NCI-H510A (cell line): Measurements from ENCODE around the gene ERH.
"Not testable (repeated sequence)": the region's sequence is repeated elsewhere in the genome, so short reads cannot be mapped to it uniquely, and the experiment has no call there.

Experiments used
- DNase-seq: peaks from one replicate; lab custom pipeline; 2025; lab: John Stamatoyannopoulos, UW

Gene ERH

DNA sequence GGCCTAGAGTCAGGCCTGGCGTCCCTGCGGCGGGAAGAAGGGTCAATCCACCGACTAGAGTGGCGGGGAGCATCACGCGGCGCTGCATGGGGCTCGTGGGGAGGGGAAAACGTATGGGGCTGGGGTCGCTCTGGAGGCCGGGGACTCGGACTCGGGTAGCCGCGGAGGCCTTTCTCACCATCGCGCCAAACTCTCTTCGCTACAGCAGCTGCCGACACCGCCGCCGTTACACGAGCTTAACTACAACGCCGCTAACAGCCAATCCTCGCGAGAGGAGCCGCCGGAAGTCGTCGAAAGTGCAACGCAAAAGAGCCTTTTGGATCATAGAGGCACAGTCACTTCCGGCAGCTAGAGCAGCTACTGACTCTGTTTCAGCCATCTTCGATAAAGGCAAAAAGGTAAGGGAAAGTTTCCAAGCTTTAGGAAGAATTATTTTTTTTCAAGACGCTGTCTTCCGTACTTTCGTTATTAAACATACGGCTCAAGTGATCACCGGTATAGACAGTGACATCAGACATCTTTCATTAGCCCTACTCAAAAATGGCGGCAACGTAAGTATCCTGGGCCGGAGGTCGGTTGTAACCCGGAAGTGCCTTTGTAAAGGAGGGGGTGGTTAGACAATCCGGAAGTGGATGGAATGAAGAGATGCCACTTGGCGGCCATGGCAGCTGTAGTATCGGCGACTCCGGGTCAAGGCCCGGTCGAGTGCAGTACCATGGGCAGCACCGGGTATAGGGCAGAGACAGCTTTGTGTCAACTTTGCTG is at the start of gene ERH, which contains the start of gene SLC39A9:
Gene ERH (minus strand): TSS at position 247 of the 765 bp plus-strand sequence. CDS start 66 bp downstream, at position 181.
Gene SLC39A9 (plus strand): TSS at position 640 of the 765 bp plus-strand sequence. CDS start 678 bp downstream, outside the sequence.
- DNase-seq, result peak; percentile 93

DNA sequence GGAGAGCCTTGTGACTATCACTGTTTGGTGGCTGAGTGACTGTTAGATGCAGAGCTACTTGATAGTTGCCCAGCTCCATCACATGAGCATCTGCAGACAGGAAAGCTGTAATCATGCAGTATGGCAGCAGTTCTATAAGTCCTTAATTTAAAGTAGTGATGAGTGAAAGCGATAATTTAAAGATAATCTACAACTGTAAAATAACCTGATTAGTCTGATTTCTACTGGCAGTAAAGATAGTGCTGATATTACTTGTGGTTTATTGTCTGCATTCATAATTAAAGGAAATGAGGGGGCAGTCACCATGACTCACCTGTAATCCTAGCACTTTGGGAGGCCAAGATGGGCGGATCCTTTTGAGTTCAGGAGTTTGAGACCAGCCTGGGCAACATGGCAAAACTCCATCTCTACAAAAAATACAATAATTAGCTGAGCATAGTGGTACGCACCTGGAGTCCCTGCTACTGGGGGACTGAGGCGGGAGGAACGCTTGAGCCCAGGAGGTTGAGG is 45.3 kb upstream of the ERH start:
- no peak for DNase-seq

DNA sequence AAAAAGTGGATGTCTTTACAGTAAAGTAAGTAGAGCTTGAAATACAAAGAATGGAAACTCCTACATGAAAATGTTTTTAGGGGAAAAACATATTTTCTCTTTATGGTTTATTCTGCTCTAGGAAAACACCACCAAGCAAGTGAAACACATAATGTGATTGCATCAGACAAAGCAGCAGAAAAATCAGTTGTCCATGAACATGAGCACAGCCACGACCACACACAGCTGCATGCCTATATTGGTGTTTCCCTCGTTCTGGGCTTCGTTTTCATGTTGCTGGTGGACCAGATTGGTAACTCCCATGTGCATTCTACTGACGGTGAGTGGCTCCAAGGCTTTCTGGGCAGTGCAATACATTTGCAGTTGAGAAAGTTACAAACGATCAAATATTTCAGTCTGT is 43.8 kb upstream of the ERH start:
- no peak for DNase-seq

DNA sequence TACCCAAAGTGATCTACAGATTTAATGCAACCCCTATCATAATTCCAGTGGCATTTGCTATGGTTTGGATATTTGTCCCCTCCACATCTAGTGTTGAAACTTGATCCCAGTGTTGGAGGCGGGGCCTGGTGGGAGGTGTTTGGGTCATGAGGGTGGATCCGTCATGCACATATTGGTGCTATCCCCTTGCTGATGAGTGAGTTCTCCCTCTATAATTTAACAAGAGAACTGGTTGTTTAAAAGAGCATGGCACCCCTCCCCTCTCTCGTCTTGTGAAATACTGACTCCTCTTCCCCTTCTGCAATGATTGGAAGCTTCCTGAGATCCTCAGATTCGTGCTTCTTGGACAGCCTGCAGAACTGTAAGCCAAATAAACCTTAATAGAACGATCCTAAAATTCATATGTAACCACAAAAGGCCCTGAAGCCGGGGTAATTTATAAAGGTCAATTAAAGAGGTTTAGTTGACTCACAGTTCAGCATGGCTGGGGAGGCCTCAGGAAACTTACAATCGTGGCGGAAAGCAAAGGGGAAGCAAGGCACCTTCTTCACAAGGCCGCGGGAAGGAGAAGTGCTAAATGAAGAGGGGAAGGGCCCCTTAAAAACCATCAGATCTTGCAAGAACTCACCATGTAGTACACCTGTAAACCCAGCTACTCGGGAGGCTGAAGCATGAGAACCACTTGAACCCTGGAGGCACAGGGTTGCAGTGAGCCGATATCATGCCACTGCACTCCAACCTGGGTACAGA is 41.6 kb upstream of the ERH start:
- no peak for DNase-seq

DNA sequence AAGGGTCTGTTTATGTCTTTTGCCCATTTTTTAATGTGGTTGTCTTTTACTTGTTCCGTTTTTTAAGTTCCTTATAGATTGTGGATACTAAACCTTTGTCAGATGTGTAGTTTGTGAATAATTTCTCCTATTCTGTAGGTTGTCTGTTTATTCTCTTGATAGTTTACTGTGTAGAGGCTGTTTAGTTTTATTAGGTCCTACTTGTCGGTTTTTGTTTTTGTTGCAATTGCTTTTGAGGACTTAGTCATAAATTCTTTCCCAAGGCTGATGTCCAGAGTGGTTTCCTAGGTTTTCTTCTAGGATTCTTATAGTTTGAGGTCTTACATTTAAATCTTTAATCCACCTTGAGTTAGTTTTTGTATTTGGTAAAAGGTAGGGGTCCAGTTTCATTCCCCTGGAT is 34.3 kb upstream of the ERH start:
- DNase-seq, result no peak

DNA sequence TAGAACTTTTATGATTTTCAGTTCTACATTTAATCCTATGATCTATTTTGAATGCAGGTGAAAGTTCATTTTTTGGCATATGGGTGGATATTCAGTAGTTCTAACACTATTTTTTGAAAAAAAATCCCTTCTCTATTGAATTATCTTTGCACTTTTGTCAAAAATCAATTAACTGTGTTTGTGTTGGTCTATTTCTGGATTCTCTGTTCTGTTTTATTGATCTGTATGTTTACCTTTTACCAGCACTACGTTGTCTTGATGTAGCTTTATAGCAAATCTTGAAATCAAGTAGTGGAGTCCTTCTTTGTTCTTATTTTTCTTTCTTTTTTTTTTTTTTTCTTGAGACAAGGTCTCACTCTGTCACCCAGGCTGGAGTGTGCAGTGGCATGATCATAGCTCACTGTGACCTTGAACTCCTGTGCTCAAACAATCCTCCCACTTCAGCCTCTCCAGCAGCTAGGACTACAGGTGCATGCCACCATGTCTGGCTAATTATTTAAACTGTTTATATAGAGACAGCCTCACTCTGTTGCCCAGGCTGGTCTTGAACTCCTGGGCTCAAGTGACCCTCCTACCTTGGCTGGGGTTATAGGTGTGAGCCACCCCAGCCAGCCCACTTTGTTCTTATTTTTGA is 32.3 kb upstream of the ERH start:
- no peak for DNase-seq

DNA sequence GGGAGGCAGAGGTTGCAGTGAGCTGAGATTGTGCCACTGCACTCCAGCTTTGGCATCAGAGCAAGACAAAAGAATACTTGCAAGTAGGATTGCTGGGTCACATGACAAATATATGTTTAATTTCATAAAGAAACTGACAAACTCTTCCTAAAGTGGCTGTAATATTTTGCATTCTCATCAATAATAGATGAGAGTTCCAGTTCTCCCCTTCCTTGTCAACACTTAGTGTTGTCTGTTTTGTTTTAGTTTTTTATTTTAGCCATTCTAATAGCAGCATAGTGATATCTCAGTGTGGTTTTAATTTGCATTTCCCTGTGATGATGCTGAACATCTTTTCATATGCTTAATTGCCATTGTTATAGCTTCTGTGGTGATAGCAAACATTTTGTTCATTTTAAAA is 31.5 kb upstream of the ERH start:
- no peak for DNase-seq

DNA sequence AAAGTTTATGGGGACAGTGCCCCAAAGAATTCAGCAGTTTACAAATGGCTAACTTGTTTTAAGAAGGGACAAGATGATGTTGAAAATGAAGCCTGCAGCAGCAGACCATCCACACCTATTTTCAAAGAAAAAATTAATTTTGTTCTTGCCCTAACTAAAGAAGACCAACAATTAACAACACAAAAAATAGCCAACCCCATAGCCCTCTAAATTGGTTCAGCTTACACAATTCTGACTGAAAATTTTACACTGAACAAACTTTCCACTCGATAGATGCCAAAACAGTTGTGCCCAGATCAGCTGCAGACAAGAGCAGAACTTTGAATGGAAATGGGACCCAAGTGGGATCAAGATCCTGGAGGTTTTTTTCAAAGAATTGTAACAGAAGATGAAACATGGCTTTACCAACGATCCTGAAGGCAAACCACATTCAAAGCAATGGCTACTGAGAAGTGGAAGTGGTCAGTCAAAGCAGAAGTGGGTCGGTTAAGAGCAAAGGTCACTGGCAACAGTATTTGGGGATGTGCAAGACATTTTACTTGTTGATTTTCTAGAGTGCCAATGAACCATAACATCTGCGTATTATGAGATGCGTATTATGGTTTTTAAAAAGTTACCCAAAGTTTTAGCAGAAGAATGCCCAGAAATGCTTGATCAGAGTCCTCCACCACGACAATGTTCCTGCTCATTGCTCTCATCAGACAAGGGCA is 30.3 kb upstream of the ERH start:
- DNase-seq, result no peak

DNA sequence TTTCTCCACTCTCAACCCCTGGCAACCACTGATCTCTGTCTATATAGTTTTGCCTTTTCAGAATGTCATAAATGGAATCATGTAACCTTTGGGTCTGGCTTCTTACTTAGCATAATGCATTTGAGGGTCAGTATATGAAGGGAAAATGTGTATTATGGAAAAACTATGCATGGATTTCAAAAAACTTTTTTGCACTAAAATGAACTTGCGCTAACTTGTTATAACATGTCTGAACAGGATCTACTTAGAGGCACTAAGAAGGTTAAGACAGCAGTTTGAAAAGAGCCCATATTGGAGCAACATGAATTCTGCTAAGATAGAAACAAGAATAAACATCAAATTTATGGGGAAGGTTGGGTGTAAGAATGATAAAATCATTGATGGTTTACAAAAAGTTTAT is 29.5 kb upstream of the ERH start:
- no peak for DNase-seq

DNA sequence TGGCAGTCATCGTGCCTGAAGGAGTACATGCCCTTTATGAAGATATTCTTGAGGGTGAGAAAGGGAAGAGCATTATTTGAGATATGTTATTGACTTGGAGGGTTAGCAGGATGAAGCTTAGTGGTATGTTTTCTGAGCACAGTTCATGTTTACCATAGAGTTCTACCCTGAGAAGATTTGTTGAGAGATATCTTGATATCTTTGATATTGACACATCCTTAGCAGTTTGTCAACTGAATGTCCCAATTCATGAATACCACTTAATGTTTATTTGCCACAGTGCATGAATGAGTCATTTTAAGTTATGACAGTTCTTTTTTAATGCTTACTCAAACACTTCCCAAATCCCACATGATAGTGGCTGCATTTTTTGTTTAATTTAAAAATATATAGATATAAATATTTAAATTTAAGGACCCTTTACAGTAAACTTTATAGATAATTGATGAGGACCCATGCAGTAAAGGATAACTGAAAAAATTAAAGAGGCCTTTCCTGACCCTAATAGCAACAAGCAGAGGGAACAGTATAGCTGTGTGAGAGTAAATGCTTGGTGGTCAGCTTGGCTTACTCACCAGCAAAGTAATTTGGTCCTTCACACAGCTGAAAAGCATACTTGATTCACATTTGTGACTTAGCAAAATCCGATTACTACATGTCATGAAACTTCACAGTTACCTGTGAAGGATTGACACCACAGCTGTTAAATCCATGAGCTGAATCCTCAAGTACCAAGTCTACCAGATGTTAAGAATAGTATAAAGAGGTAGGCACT is 26.2 kb upstream of the ERH start:
- no peak for DNase-seq

DNA sequence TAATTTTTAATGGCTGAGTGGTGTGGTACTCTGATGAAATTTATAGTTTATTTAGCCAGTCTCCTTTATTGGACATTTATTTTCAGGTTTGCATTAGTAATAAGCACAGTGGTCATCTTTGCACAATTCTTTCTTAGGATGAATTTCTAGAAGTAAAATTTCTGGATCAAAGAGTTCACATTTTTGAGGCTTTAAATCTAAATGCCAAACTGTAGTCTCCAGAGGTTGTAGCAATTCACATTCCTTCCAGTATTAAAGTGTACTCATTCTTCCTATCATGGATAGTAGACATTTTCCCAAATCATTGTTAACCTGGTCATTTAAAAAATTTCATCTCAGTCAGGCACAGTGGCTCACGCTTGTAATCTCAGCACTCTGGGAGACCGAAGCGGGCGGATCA is 25.2 kb upstream of the ERH start:
- no peak for DNase-seq

DNA sequence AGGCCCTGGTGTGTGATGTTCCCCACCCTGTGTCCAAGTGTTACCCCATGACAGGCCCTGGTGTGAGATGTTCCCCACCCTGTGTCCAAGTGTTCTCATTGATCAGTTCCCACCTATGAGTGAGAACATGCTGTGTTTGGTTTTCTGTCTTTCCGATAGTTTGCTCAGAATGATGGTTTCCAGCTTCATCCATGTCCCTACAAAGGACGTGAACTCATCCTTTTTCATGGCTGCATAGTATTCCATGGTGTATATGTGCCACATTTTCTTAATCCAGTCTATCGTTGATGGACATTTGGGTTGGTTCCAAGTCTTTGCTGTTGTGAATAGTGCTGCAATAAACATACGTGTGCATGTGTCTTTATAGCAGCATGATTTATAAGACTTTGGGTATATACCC is 18.0 kb upstream of the ERH start:
- not testable (repeated sequence) for DNase-seq

DNA sequence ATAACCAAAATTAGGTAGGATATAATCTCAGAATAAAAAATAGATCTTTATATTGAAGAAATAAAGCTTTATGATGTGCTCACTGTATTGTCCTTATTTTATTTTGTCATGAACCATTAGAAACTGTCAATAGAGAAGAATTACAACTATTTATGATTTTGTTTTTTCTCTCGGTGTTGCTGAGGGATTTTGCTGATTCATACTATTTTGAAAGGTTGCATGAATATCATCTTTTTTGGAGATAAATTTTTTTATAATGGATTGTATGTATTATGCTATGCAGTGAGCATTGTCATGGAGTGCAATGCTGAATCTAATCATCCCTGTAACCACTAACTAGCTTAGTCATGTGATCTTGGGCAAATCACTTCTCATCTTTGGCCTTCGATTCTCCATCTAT is 15.4 kb upstream of the ERH start:
- DNase-seq, result no peak

DNA sequence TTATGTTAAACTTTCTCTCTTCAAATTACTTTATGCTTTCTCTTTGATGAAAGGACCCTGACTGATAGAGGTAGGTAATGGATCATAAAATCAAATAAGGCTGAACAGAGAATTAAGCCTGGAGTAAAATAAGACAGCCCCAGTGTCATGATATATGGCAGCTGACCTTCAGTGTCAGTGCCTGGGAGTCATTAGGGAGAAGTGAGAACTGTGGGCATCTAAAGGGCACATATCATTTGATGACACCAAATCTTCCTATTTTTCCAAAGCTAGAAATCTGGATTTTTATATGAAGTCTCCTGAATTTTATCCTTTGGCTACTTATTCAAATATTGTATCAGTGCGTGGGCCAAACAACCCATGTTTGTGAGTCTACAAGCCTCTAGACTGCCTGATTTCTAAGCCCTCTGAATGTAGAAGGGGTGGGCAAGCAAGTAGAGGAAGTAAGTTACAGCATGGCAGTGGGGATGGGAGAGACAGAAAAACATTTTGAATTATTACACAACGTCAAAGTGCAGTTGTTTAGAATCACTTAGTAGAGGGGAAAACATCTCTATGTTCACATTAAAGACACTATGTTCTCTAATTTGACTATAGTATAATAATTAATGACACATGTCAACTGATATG is 10.3 kb upstream of the ERH start:
- DNase-seq, result no peak

DNA sequence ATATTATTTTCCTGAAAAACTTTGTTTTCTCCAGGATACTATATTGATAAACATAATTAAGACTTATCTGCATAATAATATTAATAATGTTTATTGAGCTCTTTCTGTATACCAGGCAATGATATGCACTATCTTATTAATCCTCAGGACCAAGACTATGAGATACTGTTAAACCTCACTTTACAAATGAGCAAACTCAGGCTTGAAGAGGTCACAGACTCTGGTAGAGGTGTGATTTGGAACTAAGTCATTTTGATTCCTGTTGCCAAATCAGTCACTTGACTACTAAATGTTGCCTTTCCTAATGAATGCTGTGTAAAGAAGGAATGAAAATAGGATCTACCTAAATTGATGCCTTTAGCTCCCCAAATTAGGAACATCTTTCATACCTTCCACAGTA is 7.7 kb upstream of the ERH start:
- no peak for DNase-seq

DNA sequence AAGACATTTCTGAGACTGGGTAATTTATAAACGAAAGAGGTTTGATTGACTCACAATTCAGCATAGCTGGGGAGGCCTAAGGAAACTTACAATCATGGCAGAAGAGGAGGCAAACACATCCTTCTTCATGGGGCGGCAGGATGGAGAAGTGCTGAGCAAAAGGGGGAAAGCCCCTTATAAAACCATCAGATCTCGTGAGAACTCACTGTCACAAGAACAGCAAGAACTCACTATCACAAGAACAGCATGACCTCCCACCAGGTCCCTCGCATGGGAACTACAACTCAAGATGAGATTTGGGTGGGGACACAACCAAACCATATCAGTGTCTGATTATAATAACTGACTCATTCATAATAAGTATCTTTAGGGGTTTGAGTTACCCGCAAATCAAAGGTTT is 6.8 kb upstream of the ERH start:
- no peak for DNase-seq

DNA sequence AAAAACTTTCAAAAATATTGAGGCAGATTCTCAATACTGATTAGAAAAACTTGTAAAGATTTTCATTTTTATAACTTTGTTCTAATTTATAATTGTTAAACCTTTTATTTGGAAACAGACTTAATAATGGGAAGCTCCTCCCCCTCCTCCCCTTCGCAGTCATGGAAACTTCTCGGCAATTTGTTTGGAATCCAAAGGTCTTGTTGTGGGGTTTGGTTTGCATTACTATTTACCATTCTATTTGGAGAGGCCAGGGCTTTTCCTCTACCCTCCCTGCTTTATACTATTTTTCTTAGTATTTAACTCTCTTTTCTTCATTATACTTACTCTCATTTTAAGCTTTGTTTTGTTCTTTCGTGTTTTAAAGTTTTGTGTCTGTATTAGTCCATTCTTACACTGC is 6.4 kb upstream of the ERH start:
- DNase-seq, result no peak

DNA sequence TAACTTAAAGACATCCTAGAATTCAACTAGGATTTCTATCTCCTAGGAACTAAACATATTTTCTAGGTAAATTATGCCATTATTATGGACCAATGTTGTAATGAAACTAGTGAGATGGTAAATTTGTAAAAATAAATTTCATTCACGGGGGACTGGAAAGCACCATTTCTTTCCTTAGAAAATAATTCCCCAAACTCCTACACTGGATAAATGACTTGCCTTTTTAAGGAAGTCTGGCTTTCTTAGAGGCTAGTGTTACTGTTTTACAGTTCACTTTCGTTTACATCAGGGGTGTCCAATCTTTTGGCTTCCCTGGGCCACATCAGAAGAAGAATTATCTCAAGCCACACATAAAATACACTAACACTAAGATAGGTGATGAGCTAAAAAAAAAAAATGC is 3.7 kb upstream of the ERH start:
- DNase-seq, result no peak

DNA sequence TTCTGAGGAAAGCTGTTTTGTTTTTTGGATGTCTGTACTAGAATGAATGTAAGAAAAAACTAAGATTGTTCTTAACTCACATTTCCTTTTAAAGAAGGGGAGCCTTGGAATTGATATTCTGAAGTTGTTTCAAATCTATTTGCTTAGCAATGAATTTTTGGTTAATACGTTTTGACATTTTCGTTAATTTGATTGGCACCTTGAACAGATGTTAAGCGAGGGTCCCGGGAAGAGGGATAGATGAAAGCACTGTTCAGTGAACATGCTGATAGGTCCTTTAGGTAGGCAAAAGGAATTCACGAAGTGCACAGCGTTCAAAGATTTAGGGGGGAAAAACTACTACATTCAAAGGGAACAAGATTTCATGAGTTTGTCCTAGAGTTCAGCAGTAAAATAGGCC is 2.1 kb upstream of the ERH start:
- no peak for DNase-seq

DNA sequence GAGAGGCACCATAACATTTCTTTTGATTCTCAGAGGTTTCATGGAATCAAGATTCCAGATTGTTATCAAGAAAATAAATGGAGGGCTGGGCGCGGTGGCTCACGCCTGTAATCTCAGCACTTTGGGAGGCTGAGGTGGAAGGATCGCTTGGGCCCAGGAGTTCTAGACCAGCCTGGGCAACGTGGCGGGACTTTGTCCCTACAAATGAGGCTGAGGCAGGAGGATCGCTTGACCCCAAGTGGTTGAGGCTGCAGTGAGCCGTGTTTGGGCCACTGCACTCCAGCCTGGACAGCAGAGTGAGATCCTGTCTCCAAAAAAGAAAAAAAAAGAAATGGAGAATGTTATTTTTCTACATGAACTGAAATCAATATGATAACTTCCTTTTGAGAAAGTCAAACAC is 1.7 kb upstream of the ERH start:
- DNase-seq, result no peak

DNA sequence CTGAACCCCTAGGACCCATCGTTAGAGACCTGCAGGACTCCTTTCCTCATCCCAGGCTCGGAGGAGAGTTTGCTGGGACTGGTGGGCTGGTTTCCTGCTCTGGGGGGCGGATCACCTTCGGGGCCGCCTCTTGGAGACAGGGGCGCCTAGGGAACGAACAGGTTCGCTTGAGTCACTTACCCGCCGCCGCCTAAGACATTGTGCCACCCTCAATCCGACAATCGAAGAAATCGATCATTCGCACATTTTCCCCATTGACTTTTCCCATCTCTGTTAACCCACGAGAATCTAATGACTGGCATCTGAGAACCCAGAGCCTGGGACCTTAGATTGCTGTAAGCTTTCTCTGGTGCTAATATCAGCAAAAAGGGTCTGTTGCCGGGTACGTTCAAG is 715 bp upstream of the ERH start:
- no peak for DNase-seq
